Measurements from ENCODE around the gene HOXA2.

DNA sequence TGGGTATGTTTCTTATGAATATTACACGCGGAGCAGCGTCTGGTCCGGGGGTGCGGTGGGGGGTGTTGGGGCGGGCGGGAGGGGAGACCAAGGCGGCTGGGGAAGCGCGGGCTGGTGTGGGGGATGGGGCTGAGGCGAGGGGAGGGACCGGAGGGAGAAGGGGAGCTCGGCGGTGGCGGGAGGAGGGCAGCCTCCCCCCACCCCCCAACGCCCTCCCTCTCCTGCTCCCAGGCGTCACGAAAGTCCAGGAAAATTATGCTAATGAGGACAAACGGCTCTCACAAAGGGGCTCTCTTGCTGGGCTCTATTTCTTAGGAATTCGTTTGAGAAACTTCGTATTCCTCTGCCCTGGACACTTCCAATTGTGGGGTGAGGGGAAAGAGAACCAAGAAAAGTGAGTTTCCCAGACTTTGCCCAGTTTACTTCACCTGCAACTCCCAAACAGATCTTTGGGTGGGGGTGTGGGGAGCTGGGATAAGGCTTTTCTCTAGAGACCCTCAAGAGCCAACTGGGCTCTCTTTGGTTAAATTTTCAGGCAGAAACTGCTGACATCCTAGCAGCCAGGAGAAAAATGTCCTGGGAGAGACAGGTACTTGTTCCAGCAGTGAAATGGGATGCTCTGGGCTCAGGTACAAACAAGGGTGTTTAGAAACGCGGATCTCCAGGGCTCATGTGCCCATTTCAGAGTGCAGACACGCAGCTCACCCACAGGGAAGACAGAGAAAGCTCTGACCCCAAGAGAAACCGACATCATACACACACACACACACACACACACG is 11.7 kb upstream of the HOXA2 start:
- TF ChIP-seq CTCF (IDR thresholded peaks at IDR 0.05; ENCODE audit: low read depth, low read length, missing input control) (no peak), RAD21 (IDR thresholded peaks at IDR 0.05) (no peak), TAF1 (conservative IDR thresholded peaks at IDR 0.05) (no peak), GABPA (IDR thresholded peaks at IDR 0.05 in 1 of 2, conservative IDR thresholded peaks at IDR 0.05 in 1 of 2) (no peak), ZBTB33 (IDR thresholded peaks at IDR 0.05) (no peak), HNF4G (IDR thresholded peaks at IDR 0.05) (no peak), JUND (IDR thresholded peaks at IDR 0.05) (no peak), YY1 (IDR thresholded peaks at IDR 0.05) (no peak), EGR1 (IDR thresholded peaks at IDR 0.05; ENCODE audit: low read depth in 2 of 2) (no peak)
- TF ChIP-seq, protein P1, sequence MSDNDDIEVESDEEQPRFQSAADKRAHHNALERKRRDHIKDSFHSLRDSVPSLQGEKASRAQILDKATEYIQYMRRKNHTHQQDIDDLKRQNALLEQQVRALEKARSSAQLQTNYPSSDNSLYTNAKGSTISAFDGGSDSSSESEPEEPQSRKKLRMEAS (IDR thresholded peaks at IDR 0.05) = no peak
- TF ChIP-seq, protein P2, sequence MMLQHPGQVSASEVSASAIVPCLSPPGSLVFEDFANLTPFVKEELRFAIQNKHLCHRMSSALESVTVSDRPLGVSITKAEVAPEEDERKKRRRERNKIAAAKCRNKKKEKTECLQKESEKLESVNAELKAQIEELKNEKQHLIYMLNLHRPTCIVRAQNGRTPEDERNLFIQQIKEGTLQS (IDR thresholded peaks at IDR 0.05) = no peak
